DLD1 (cell line): ENCODE data around the gene SELENOP.
"Not testable (repeated sequence)": the region's sequence is repeated elsewhere in the genome, so short reads cannot be mapped to it uniquely, and the experiment has no call there.

Source experiments
- in situ Hi-C: cut with HindIII; loops from 2 replicates; pipeline ENCODE4 v1.10.0; 2017; ENCODE audit warnings: low sequenced_read_pairs

Gene SELENOP

GRCh38 chr5:42826757-42827515 lies 15.2 kb upstream of the SELENOP start:
- in situ Hi-C loops = no loop called here

DNA sequence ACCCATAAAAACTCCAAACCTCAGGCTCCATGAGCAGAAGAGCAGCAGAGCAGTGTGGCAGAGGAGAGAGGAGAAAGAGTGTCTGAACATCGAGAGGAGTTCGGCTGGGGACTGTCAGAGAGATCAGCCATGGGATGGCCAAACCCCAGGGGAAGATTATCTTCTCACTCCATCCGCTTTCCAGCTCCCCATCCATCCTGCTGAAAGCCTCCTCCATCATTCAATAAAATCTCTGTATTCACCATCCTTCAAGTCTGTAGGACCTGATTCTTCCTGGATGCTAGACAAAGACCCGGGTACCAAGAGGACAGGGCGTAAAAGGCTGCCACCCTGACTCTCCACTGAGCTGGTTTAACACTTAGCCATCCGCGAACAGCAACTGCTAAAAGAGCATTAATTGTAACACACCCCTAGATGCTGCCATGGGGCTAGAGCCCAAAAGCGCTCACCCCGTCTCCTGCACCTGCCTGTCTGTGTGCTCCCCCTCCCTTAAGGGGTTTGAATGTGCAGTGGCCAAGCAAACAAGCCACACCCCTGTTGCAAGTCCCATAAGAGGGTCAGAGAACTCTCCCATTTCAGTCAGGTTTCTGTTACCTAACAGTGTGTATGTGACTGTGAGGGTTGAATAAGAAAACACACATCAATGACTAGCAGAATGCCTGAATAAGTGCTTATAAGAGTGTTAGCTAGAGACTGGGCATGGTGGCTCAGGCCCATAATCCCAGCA lies 13.9 kb upstream of the SELENOP start:
- in situ Hi-C loops = no loop called here

- in situ Hi-C loops = no loop called here
Measured at GRCh38 chr5:42824347-42824976, 12.8 kb upstream of the SELENOP start.

DNA sequence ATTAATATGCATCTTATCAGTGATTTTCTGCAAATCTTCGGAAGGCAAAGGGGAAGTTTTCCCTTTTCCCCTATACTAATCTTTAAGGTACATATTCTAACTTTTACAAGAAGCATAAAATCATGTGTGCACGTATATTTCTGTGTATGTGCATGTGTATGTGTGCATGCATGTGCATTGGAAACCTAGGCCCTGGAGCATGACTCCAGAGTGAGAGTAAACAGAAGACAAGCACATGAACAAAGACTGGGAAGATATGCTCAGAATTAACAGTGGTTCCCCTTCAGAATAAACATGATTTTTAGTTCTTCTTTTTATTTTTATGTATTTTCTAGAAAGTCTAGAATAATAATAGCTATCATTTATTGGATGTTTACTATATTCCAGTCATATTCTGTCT lies 10.9 kb upstream of the SELENOP start:
- in situ Hi-C loops = no loop called here

GRCh38 chr5:42819745-42820144 lies 8.1 kb upstream of the SELENOP start:
- in situ Hi-C loops = no loop called here

DNA sequence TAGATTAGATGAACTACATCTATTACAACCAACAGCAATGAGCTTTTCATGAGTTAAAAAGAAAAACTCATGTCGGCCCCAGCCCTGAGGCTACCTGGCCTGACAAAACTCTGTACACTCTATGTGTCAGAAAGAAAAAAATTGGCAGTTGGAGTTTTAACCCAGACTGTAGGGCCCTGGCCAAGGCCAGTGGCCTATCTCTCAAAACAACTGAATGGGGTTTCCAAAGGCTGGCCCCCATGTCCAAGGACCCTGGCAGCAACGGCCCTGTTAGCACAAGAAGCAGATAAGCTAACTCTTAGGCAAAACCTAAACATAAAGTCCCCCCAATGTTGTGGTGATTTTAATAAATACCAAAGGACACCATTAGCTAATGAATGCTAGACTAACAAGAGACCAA lies 4.9 kb upstream of the SELENOP start:
- in situ Hi-C loops = not testable (repeated sequence)

DNA sequence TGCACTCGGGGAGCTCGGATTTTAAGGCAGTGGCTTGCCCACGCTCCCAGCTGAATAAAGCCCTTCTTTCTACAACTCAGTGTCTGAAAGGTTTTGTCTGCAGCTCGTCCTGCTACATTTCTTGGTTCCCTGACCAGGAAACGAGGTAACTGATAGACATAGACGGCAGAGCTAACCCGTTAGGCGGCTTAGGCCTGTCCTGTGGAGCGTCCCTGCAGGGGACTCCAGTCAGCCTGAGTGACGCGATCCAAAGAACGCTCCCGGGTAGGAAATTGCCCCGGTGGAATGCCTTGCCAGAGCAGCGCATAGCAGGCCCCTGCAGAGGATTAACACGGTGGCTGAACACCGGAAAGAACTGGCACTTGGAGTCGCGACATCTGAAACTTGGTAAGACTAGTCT lies 1.8 kb upstream of the SELENOP start:
- in situ Hi-C loops = no loop called here

- in situ Hi-C loops = no loop called here
Measured at GRCh38 chr5:42812620-42813019, 928 bp upstream of the SELENOP start.

- in situ Hi-C loops = no loop called here
Measured at GRCh38 chr5:42810834-42811590, 680 bp downstream of the SELENOP start.

- in situ Hi-C loops = no loop called here
Measured at GRCh38 chr5:42808888-42809611, 2.6 kb downstream of the SELENOP start.

DNA sequence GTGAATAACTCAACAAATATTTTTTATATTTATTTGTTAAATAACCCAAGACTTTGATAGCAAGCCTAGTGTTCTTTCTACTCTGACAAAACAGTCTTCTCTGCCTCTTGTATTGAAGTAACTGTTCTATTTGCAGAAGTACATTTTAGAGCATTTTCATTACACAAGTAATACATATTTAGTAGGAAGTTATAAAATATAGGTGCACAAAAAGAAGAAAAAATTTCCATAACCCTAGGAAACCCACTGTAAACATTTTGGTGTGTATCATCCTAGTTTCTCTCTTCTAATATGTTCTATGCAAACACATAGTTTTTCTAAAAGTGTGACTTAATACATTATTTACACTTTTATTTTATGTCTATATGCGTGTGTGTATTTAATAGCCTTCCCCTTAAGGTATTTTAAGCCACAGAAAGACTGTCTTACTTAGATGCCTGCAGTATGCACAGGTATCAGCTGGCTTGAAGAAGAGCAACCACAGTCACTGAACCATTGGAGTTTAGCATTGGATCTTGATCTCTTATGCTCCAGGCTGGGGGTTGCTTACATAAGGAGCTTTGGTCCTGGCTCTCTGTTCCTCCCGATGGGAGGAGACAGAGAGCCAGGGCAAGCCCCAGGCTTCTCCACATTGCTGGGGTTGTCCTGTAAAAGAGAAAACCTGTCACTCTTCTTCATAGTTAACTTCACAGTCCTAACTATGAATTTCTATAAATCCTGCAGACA lies 3.8 kb downstream of the SELENOP start:
- in situ Hi-C loops = no loop called here

GRCh38 chr5:42806701-42807262 lies 4.9 kb downstream of the SELENOP start:
- in situ Hi-C loops = no loop called here

DNA sequence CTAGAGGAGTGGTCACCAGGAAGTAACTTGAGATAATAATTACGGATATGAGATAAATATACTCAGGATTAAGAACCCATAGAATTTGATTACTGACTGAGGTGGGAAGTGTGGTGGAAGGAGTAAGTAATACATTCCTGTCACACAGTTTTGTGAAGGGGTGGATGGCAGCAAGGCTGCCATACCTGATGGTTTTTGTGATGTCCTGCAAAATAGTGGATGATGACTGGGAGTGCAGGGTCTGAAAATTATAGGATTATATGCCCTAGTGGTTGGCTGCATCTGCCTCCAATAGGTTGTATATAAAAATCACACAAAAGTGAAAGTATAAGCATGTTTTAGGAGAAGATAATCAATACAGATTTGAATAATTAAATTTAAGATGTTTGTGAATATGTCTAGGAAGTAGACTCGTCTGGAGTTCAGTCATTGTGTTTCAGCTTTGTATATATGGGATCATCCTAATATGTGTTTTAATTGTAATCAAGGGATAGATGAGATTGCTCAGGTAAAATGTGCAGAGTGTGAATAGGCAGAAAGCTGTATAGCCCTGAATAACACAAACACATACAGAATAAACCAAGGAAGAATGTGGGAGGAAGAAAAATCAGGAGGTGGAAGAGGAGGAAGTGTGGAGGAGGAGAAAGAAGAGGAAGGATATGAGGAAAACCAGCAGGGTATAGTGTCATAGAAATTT lies 5.5 kb downstream of the SELENOP start:
- in situ Hi-C loops = no loop called here

DNA sequence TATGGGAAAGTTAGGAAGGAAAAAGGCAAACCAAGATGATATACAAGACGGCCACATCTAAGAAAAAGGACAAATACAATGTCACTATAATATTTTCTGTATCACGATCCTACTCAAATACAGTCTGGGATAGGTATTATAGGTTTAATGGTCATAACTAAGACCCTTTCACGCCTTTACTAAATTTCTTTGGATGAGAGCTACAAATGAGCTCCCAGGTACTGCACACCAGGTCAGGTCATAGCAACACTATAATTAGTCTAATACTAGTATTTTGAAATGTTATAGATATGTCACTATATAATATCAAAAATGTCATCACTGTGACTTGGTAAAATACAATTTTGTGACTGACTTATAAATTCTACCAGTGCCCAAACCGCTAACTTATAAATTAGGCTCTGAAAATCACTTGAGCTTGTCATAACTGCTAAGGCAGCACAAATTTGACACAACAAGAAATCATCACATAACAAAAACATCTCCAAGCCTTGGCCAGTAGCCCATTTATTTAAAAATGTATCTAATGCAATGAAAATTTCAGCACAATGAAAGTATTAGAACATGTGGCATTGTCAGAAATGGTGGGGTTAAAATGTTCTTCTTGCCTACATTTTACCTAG lies 6.9 kb downstream of the SELENOP start:
- in situ Hi-C loops = no loop called here

- in situ Hi-C loops = no loop called here
Measured at GRCh38 chr5:42801516-42802166, 10.1 kb downstream of the SELENOP start.

- in situ Hi-C loops = no loop called here
Measured at GRCh38 chr5:42800748-42801330, 10.9 kb downstream of the SELENOP start.

GRCh38 chr5:42799668-42800114 lies 12.0 kb downstream of the SELENOP start:
- in situ Hi-C loops = no loop called here

GRCh38 chr5:42799241-42799608 lies 12.5 kb downstream of the SELENOP start:
- in situ Hi-C loops = no loop called here
